IPS-20b (cell line): ENCODE measurements around the gene OPN4.

Experiments
- H3K27ac ChIP-seq: one replicate; pipeline ENCODE4 v1.5.1; 2013; ENCODE audit warnings: low read length
- H3K27me3 ChIP-seq: 2 replicates; pipeline ENCODE4 v1.6.1; 2013; ENCODE audit warnings: mild to moderate bottlenecking, low read length, inconsistent platforms; ENCODE audit not compliant: insufficient read depth
- H3K36me3 ChIP-seq: 2 replicates; pipeline ENCODE4 v1.6.1; 2013; ENCODE audit warnings: low read depth, mild to moderate bottlenecking, inconsistent platforms, low read length, moderate library complexity; ENCODE audit not compliant: insufficient read depth
- H3K4me1 ChIP-seq: 2 replicates; pipeline ENCODE4 v1.6.1; 2013; ENCODE audit warnings: mild to moderate bottlenecking, control low read depth, inconsistent platforms, low read length, moderate library complexity; ENCODE audit not compliant: insufficient read depth
- H3K4me3 ChIP-seq: 2 replicates; pipeline ENCODE4 v1.5.1; 2013; ENCODE audit warnings: mild to moderate bottlenecking, low read length, inconsistent platforms
- H3K9ac ChIP-seq: 2 replicates; pipeline ENCODE4 v1.6.1; 2013; ENCODE audit warnings: low read depth, mild to moderate bottlenecking, inconsistent platforms, low read length, moderate library complexity
- H3K9me3 ChIP-seq: 2 replicates; pipeline ENCODE4 v1.6.1; 2013; ENCODE audit warnings: mild to moderate bottlenecking, low read depth, low read length, inconsistent platforms; ENCODE audit not compliant: insufficient read depth

The OPN4 gene

GRCh38 chr10:86699541-86699940 is 45.2 kb downstream of the OPN4 start:
- Histone ChIP-seq H3K27me3 (no peaks in the 10 kb centered on the region), H3K4me3 (no peak overlapping the region), H3K9ac (no peak overlapping the region), H3K4me1 (no peaks in the 10 kb centered on the region), H3K9me3 (no peaks in the 10 kb centered on the region), H3K27ac (no peak overlapping the region), H3K36me3 (no peaks in the 10 kb centered on the region)

GRCh38 chr10:86699991-86700840 is 45.9 kb downstream of the OPN4 start:
- Histone ChIP-seq H3K27ac (no peak overlapping the region), H3K4me1 (no peaks in the 10 kb centered on the region), H3K36me3 (no peaks in the 10 kb centered on the region), H3K4me3 (no peak overlapping the region), H3K9ac (no peak overlapping the region), H3K9me3 (no peaks in the 10 kb centered on the region), H3K27me3 (no peaks in the 10 kb centered on the region)

GRCh38 chr10:86700851-86701617 is 46.7 kb downstream of the OPN4 start:
- Histone ChIP-seq H3K27me3 (no peaks in the 10 kb centered on the region), H3K36me3 (no peaks in the 10 kb centered on the region), H3K4me1 (0 out of 2 replicates have a peak, but pooled peaks cover 3% of the 10 kb centered on the region)

GRCh38 chr10:86703176-86703575 is 48.8 kb downstream of the OPN4 start:
- no peaks in the 10 kb centered on the region for H3K36me3 ChIP-seq
- H3K9me3 ChIP-seq, result no peaks in the 10 kb centered on the region
- no peaks in the 10 kb centered on the region for H3K27me3 ChIP-seq
- H3K9ac ChIP-seq, result no peak overlapping the region
- H3K4me3 ChIP-seq, result no peak overlapping the region
- no peak overlapping the region for H3K27ac ChIP-seq
- H3K4me1 ChIP-seq, result 0 out of 2 replicates have a peak, but pooled peaks cover 3% of the 10 kb centered on the region

More at GRCh38 chr10:86700851-86701617, 46.7 kb downstream of the OPN4 start:
- Histone ChIP-seq H3K4me3 (no peak overlapping the region), H3K9me3 (no peaks in the 10 kb centered on the region), H3K27ac (no peak overlapping the region), H3K9ac (no peak overlapping the region)

GRCh38 chr10:86705139-86705538 is 50.8 kb downstream of the OPN4 start:
- Histone ChIP-seq H3K4me1 (0 out of 2 replicates have a peak, but pooled peaks cover 3% of the 10 kb centered on the region), H3K36me3 (no peaks in the 10 kb centered on the region), H3K9ac (no peak overlapping the region), H3K4me3 (no peak overlapping the region), H3K27me3 (no peaks in the 10 kb centered on the region), H3K9me3 (no peaks in the 10 kb centered on the region), H3K27ac (no peak overlapping the region)

GRCh38 chr10:86705905-86706304 is 51.6 kb downstream of the OPN4 start:
- Histone ChIP-seq H3K4me1 (peaks cover 7% of the 10 kb centered on the region; the same call in 1 of the 2 replicates), H3K27ac (no peak overlapping the region), H3K9me3 (no peaks in the 10 kb centered on the region), H3K36me3 (no peaks in the 10 kb centered on the region), H3K27me3 (no peaks in the 10 kb centered on the region), H3K9ac (no peak overlapping the region), H3K4me3 (no peak overlapping the region)

- Histone ChIP-seq H3K9ac (no peak overlapping the region), H3K27ac (no peak overlapping the region), H3K4me1 (peaks cover 7% of the 10 kb centered on the region; the same call in 1 of the 2 replicates), H3K27me3 (no peaks in the 10 kb centered on the region), H3K4me3 (no peak overlapping the region), H3K9me3 (no peaks in the 10 kb centered on the region), H3K36me3 (no peaks in the 10 kb centered on the region)
These were observed 52.1 kb downstream of the OPN4 start for GRCh38 chr10:86706401-86706841.

GRCh38 chr10:86706977-86707376 is 52.6 kb downstream of the OPN4 start:
- Histone ChIP-seq H3K4me3 (no peak overlapping the region), H3K9ac (no peak overlapping the region), H3K27me3 (no peaks in the 10 kb centered on the region), H3K4me1 (peaks cover 7% of the 10 kb centered on the region; the same call in 1 of the 2 replicates), H3K27ac (no peak overlapping the region), H3K9me3 (no peaks in the 10 kb centered on the region), H3K36me3 (no peaks in the 10 kb centered on the region)

GRCh38 chr10:86707505-86707904 is 53.2 kb downstream of the OPN4 start:
- Histone ChIP-seq H3K4me1 (peaks cover 7% of the 10 kb centered on the region; the same call in 1 of the 2 replicates), H3K27ac (no peak overlapping the region), H3K4me3 (no peak overlapping the region), H3K9me3 (no peaks in the 10 kb centered on the region), H3K27me3 (no peaks in the 10 kb centered on the region), H3K9ac (no peak overlapping the region), H3K36me3 (no peaks in the 10 kb centered on the region)

GRCh38 chr10:86708068-86708782 is 53.9 kb downstream of the OPN4 start:
- Histone ChIP-seq H3K4me3 (no peak overlapping the region), H3K4me1 (peaks cover 7% of the 10 kb centered on the region; the same call in 1 of the 2 replicates), H3K27me3 (no peaks in the 10 kb centered on the region), H3K27ac (no peak overlapping the region), H3K9me3 (no peaks in the 10 kb centered on the region), H3K36me3 (no peaks in the 10 kb centered on the region), H3K9ac (no peak overlapping the region)

- no peaks in the 10 kb centered on the region for H3K9me3 ChIP-seq
- H3K36me3 ChIP-seq, result no peaks in the 10 kb centered on the region
- H3K4me1 ChIP-seq, result peaks cover 7% of the 10 kb centered on the region; the same call in 1 of the 2 replicates
- H3K27me3 ChIP-seq, result no peaks in the 10 kb centered on the region
- H3K27ac ChIP-seq, result no peak overlapping the region
- no peak overlapping the region for H3K4me3 ChIP-seq
- H3K9ac ChIP-seq, result no peak overlapping the region
These were observed 54.5 kb downstream of the OPN4 start for GRCh38 chr10:86708783-86709380.
